MCF 10A (cell line): ENCODE data around the gene SOX6. TPM values are rescaled to one million over a fixed set of nuclear protein-coding genes. Genes with fewer than 3 reads are reported as not detected.

Experiments used
- BruUV-seq: library from RNA; stranded (reverse); fragments of 400-500 nt; replicated peaks from 2 replicates; lab custom pipeline; 2021; lab: Mats Ljungman, UMichigan
- CTCF ChIA-PET: fragments of 300-600 bp; sonication (Branson Sonifier 250); formaldehyde crosslinking; extraction: SDS; loops from one replicate; lab custom pipeline; 2021; ENCODE audit warnings: antibody characterized with exemption, inconsistent platforms; lab: Yijun Ruan, JAX
- POLR2A ChIA-PET: fragments of 300-600, 350-650 bp; sonication (Branson Sonifier 250); formaldehyde crosslinking; extraction: SDS; loops from one replicate; lab custom pipeline; 2020; ENCODE audit warnings: antibody characterized with exemption, inconsistent platforms; lab: Yijun Ruan, JAX
- DNase-seq: peaks from one replicate; pipeline ENCODE4 v3.0.0-alpha.2; 2018; ENCODE audit not compliant: unreplicated experiment
- H3K27ac Mint-ChIP-seq: one replicate; pipeline ENCODE4 v1.8.0; 2022; ENCODE audit warnings: mild to moderate bottlenecking, low read depth, mixed read lengths; ENCODE audit not compliant: unreplicated experiment
- H3K27me3 Mint-ChIP-seq: one replicate; pipeline ENCODE4 v1.8.0; 2022; ENCODE audit warnings: mixed read lengths; ENCODE audit not compliant: insufficient read depth, unreplicated experiment
- H3K36me3 Mint-ChIP-seq: one replicate; pipeline ENCODE4 v1.8.0; 2022; ENCODE audit warnings: mild to moderate bottlenecking, moderate library complexity, mixed read lengths; ENCODE audit not compliant: insufficient read depth, unreplicated experiment
- H3K4me1 Mint-ChIP-seq: one replicate; pipeline ENCODE4 v1.8.0; 2022; ENCODE audit warnings: mixed read lengths; ENCODE audit not compliant: insufficient read depth, unreplicated experiment
- H3K4me3 Mint-ChIP-seq: one replicate; pipeline ENCODE4 v1.8.0; 2022; ENCODE audit warnings: mild to moderate bottlenecking, moderate library complexity, mixed read lengths; ENCODE audit not compliant: unreplicated experiment
- H3K9me3 Mint-ChIP-seq: one replicate; pipeline ENCODE4 v1.8.0; 2022; ENCODE audit warnings: mixed read lengths; ENCODE audit not compliant: unreplicated experiment
- CTCF ChIP-seq: fragments of 200-600 bp; IDR thresholded peaks from one replicate; pipeline ENCODE4 v1.8.0; 2022; ENCODE audit warnings: antibody characterized with exemption, mild to moderate bottlenecking; ENCODE audit not compliant: unreplicated experiment
- intact Hi-C: fragments of 100-400 bp; cut with micrococcal nuclease; formaldehyde crosslinking; loops from 2 replicates; pipeline ENCODE4 v1.14.1; 2022
- total RNA-seq: library from RNA; stranded (reverse); gene quantifications from 2 replicates; pipeline ENCODE4 v1.2.3, GENCODE V29; 2022

Gene SOX6
- total RNA-seq, 1 experiment from 2014 or later = 6.4 TPM

GRCh38 chr11:16166571-16166970, 189.8 kb downstream of the SOX6 start:
- no peak for TF ChIP-seq CTCF
- intact Hi-C loops = no loop called here
- BruUV-seq = no TSS peak
- no peaks in the 10 kb centered on the region for H3K27me3 Mint-ChIP-seq
- H3K9me3 Mint-ChIP-seq = no peaks in the 10 kb centered on the region
- no peak overlapping the region for H3K4me3 Mint-ChIP-seq
- H3K27ac Mint-ChIP-seq = no peak overlapping the region
- no peaks in the 10 kb centered on the region for H3K4me1 Mint-ChIP-seq
- POLR2A ChIA-PET = no interaction called here
- DNase-seq = no peak
- no peaks in the 10 kb centered on the region for H3K36me3 Mint-ChIP-seq
- CTCF ChIA-PET = interaction anchor here (0.8 kb wide), 1 partner anchor 26 kb away, joined by 3 read pairs; no protein-coding TSS in a partner anchor

GRCh38 chr11:16160146-16160545, 196.2 kb downstream of the SOX6 start:
- Mint-ChIP-seq H3K4me3 (no peak overlapping the region), H3K36me3 (no peaks in the 10 kb centered on the region), H3K27ac (no peak overlapping the region), H3K4me1 (no peaks in the 10 kb centered on the region), H3K27me3 (no peaks in the 10 kb centered on the region), H3K9me3 (no peaks in the 10 kb centered on the region)
- POLR2A ChIA-PET = interaction anchor here (1.1 kb wide), 1 partner anchor 62 kb away, joined by 3 read pairs; no protein-coding TSS in a partner anchor
- BruUV-seq = no TSS peak
- DNase-seq = no peak
- TF ChIP-seq CTCF = no peak
- intact Hi-C loops = no loop called here
- CTCF ChIA-PET = interaction anchor here (0.7 to 1.1 kb wide), 2 partner anchors 10 to 654 kb away, joined by 4 to 5 read pairs; no protein-coding TSS in a partner anchor

- Mint-ChIP-seq H3K4me1 (peaks cover 11% of the 10 kb centered on the region), H3K4me3 (no peak overlapping the region), H3K27ac (no peak overlapping the region), H3K36me3 (no peaks in the 10 kb centered on the region), H3K27me3 (no peaks in the 10 kb centered on the region), H3K9me3 (no peaks in the 10 kb centered on the region)
- no peak for DNase-seq
- intact Hi-C loops = no loop called here
- CTCF ChIA-PET = interaction anchor here (0.7 kb wide), 1 partner anchor 42 kb away, joined by 3 read pairs; no protein-coding TSS in a partner anchor
- TF ChIP-seq CTCF = no peak
- POLR2A ChIA-PET = interaction anchor here (1.0 kb wide), 1 partner anchor 60 kb away, joined by 3 read pairs; no protein-coding TSS in a partner anchor
- BruUV-seq = no TSS peak
Measured at GRCh38 chr11:16158426-16158994, 197.8 kb downstream of the SOX6 start.

- Mint-ChIP-seq H3K9me3 (no peaks in the 10 kb centered on the region), H3K4me1 (peaks cover 11% of the 10 kb centered on the region), H3K27me3 (no peaks in the 10 kb centered on the region), H3K4me3 (no peak overlapping the region), H3K27ac (no peak overlapping the region), H3K36me3 (no peaks in the 10 kb centered on the region)
- no TSS peak for BruUV-seq
- POLR2A ChIA-PET = interaction anchor here (0.7 to 0.8 kb wide), 2 partner anchors 58 to 711 kb away, joined by 3 to 4 read pairs; no protein-coding TSS in a partner anchor
- CTCF ChIA-PET = interaction anchor here (0.7 kb wide), 1 partner anchor 449 kb away, joined by 3 read pairs; no protein-coding TSS in a partner anchor
- DNase-seq = no peak
- intact Hi-C loops = no loop called here
- no peak for TF ChIP-seq CTCF
Measured at GRCh38 chr11:16157327-16157726, 199.0 kb downstream of the SOX6 start.
